Breast epithelium (tissue), 3 donors: ENCODE measurements around the gene SLC37A1.

Experiments used
- CTCF ChIP-seq, 3 donors: fragments of 450-650 bp; IDR thresholded peaks; one replicate each; pipeline ENCODE4 v1.5.1; 2016 to 2017; ENCODE audit warnings: antibody characterized with exemption in 3 of 3, mild to moderate bottlenecking in 3 of 3, moderate library complexity in 3 of 3
- POLR2A ChIP-seq: fragments of 450-650 bp; IDR thresholded peaks from one replicate; pipeline ENCODE4 v1.6.1; 2016; ENCODE audit warnings: antibody characterized with exemption, mild to moderate bottlenecking, moderate library complexity
- POLR2AphosphoS5 ChIP-seq, 3 donors: sonication (generic); formaldehyde crosslinking; IDR thresholded peaks; one replicate each; pipeline ENCODE4 v1.6.1; 2017; ENCODE audit warnings: antibody characterized with exemption in 3 of 3

- TF ChIP-seq CTCF (IDR thresholded peaks at IDR 0.05): no peak
- TF ChIP-seq POLR2AphosphoS5 (IDR thresholded peaks at IDR 0.05): no peak
- no peak for TF ChIP-seq POLR2A
These were observed 46.3 kb upstream of the SLC37A1 start for GRCh38 chr21:42467140-42467983.
